ENCODE measurements around the gene FBRSL1.

FBRSL1 gene

DNA sequence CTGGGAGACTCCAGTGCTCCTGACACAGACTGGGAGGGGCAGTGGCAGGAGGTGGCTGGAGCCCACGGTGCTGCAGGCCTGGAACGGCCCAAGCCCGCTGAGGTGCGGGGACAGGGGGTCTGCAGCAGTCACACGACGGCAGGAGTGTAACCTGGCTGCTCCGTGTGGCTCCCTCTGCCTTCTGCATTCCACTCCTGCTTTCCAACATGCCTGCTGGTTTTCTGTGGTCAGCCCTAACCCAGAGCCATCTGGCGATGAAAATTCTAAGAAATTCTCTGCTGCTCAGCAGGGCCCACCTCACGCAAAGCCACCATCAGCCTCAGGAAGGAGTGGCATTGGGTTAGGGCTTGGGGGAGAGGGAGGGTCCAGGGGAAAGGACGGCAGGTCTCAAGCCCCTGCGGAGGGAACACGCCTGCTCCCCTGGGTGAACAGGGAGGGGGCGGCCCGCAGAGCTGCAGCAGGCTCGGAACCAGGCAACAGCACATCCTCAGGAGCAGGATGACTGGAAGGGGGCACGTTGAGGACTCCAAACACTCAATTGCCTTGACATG, 5.0 kb upstream of the FBRSL1 start:
- no peak for DNase-seq

DNA sequence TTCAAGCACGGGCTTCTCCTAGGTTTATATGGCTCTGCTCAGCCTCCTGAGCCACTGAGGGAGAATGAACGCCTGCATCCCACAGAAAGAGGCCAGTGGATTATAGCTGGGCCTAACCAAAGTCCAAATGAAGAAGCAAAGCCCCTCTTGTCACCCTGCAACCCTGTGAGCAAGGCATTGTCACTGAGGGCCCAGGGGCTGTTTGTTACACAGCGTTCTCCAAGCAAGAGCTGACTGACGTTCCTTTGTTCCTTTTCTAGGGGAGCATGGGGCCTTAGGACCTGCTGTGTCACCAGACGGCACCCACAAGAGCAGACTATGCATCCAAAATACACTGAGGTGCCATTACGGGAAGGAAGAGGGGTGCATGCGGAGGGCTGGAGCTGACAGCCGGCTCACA, 4.3 kb upstream of the FBRSL1 start:
- no peak for DNase-seq

DNA sequence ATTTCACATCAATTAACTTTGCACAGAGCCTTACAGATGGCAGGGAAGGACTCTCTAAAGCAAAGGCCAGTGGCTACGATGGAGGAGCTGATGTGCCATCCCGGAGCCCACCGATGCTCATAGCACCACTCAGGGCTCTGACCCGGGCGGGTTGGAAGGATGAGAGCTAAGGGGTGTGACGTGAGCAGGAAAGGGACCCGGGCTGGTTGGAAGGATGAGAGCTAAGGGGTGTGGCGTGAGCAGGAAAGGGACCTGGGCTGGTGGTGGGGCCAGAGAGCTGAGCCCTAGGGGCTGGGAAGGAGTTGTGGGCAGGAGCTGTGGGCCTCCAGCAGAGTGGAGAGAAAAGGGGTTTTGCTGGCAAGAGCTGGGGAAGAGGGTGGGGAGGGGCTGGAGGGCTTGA, 3.8 kb upstream of the FBRSL1 start:
- no peak for DNase-seq

DNA sequence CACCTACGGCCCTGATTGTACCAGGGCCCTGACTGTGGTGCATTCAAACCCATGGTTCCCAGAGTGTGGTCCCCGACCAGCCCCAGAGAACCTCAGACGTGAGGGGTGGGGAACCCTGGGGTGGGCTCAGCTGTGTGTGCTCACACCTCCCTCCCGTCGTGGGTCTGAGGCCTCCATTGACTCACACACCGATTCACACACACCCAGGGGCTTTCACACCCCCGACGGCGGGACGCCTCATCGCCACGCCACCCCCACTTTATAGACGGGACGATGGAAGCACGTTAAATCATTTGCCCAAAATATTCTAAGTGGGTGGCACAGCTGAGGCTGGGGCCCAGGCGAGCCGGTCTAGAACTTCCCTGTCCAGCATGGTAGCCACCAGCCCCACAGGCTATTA, 3.4 kb upstream of the FBRSL1 start:
- no peak for DNase-seq

DNA sequence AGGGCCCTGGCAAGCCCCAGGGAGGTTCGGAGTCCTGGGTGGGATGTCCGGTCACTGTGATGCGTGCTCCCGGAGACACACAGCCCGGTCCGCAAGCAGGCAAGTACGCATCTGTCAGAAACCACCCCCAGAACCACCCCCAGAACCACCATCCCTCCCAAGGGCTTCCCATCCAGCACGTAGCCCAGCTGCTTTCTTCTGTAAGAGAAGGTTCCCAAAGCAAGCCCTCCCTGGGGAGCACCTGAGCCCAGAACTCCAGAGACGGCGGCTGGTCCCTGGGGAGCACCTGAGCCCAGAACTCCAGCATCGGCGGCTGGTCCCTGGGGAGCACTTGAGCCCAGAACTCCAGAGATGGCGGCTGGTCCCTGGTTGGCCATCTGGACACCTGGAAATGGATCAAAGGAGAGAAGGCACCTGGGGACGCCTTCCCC, 2.6 kb upstream of the FBRSL1 start:
- DNase-seq = no peak

DNA sequence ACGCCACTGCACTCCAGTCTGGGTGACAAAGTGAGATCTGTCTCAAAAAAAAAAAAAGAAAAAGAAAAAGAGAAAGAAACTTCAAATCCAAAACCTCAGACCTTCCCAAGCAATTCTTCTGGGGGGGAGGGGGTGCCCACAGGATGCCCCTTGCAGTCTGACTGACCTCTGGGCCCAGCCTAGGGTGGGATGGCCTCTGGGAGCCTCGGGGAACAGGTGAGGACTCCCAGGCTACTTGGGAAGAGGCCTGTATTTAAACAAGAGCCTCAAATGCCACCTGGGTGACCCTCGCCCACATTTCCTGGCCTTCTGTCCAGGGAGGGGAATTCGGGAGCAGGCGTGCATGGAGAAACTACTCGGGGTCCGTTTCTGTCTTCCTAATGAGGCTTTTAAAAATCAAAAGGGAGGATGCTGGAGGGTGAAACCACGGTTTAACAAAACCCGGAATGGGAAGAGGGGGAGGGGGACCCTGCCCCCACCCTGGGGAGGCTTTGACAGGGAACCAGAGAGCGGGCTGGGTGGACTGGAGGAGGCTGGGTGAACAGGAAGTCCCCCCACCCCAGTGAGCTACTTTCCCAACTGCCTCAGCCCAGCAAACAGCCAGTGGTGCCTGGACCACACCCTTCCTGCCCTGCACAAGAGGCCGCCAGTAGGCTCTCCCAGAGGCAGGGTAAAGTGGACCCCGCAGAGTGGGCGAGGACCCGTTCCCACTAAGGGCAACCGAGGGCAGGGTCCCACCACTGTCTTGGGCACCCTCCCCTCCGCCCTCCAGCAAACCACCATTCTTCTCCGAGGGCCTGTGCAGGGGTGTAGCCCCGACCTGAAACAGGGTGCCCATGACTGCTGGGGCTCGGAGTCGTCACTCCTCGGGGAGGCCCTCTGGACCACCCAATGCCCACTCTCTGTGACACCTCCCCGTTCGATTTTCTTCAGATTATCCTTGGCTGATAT, 1.5 kb upstream of the FBRSL1 start:
- DNase-seq = peak in 1 of 4 experiments; percentile 32

DNA sequence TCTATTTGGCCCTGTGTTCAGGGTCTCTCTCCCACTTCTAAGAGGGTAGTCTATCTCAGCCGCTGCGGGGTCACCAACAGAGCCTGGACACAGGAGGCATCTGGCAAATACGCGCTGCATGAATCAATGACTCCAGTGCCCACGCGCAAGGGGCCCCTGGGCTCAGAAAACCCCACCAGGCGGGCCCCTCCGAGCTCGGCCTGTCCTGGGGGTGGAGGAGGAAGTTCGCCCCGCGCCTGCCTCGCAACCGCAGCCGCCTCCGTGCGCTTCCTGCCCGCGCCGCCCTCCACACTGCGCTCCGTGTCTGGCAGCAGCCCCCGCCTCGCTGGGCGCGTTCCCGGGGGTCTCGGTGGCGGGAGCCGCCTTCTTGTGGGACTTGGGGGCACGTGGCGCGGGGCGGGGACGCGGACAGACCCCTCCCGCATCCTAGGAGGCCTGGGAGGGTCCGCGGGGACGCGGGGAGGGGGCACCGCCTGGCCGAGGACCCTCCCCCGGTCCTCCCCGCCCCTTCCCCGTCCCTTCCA, 811 bp upstream of the FBRSL1 start:
- peak in 3 of 4 experiments; percentile 28 to 43 (median 39) for DNase-seq

DNA sequence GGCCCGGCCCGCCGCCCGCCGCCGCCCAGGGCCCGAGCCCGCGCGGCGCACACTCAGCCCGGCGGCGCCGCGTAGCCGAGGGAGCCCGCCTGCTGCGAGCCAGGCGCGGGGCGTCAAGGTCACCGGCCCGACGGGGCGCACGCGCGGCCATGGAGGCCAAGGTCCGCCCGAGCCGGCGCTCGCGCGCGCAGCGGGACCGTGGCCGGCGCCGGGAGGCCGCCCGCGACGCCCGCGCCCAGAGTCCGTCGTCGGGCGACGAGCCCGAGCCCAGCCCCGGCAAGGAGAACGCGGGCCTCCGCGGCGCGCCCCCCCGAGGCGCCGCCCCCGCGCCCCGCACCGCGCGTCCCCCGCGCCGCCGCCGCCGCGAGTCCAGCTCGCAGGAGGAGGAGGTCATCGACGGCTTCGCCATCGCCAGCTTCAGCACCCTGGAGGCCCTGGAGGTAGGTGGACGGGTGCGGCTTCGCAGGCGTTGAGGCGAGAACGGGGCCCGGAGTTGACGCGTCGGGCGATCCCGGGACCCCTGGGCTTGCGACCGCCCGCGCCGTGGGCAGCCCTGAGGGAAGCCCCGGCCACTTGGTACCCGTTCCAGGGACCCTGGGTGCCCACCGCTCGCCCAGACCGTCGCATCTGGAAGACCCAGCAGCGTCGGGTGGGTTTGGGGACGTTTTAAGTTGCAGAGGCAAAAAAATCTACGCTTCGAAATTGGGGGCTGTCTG, 629 bp downstream of the FBRSL1 start:
- no peak for DNase-seq

DNA sequence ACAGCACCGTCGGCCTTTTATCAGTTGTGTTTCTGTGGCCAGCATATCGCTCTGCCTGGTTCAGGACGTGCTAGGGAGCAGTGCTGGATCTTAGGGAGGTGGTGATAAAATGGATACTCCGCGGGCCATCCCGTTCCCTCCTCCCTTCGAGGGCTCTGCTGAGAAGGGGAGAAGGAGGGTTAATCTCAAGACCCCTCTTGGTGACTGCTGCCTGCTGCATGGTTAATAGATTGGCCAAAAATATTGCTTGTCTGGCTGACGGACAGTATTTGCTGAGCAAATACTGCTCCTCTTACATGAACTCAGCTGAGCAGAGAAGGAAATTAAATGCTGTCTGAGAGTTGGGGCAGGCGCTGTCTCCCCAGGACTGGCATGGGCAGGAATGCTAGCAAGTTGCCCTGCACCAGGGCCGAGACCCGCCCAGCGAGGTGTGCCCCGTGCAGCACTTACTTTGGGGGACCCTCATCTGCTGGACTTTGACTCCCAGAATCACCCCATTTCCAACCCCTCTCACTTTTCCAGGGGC, 1.2 kb downstream of the FBRSL1 start:
- DNase-seq = no peak

DNA sequence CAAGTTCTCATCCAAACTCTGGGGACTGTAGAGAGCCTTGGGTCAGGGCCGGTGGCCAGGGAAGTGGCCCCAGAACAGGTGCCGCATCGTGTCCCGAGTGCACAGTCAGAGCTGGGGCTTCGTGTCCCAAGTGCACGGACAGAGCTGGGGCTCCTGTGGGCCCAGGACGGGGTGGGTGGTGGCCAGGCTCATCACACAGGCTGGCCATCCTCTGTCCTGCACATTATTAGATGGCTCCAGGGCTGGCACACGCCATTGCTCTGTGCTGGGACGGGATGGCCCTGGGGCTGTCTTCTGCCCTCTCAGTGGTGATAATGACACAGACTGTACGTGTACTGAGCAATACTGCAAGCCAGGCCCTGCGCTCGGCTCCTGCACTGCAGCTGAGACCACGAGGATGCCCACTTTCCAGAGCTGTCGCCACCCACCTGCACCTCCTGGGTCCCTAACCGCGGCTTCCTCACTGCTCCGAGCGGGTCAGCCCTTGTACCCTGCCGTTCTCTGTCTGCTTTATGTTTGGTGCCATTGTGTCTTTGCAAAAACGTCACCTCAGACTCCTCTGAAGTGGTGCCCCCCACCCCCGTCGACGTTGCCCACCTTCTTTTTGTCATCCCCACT, 1.9 kb downstream of the FBRSL1 start:
- no peak for DNase-seq

DNA sequence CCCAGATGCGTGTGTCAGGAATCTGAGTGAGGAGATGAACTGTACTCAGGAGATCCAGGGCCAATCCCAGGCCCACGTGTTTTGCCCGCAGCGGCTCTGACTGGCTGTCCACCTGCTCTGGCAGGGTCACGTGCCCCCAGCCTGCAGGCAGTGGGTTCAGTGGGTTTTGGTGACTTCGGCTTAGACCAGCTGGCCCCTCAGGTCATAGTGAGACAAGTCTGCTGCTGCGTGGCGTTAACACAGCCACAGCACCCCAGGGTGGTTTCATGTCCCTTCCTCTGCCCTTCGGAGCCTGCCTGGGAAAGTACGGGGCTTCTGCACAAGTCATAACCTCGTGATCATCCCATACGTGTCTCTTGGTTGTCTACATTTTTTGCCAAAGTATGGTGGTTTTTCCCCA, 2.6 kb downstream of the FBRSL1 start:
- no peak for DNase-seq

DNA sequence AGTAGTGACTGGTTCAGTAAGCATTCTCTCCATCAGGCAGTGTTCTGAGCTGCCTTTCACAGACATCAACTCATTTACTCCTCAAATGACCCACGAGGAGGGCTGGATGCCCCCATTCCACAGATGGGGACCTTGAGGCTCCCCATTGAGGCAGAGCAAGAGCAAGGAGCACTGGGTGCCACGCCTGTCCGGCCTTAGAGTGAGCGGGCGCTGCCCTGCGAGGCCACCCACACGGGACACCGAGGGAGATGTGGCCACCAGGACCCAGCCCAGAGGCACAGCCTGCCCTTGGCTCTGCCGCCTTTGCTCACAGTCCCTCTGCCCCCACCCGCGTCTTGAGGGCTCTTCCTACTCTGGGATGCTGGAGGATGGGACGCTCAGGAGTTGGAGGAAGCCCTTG, 3.0 kb downstream of the FBRSL1 start:
- no peak for DNase-seq

DNA sequence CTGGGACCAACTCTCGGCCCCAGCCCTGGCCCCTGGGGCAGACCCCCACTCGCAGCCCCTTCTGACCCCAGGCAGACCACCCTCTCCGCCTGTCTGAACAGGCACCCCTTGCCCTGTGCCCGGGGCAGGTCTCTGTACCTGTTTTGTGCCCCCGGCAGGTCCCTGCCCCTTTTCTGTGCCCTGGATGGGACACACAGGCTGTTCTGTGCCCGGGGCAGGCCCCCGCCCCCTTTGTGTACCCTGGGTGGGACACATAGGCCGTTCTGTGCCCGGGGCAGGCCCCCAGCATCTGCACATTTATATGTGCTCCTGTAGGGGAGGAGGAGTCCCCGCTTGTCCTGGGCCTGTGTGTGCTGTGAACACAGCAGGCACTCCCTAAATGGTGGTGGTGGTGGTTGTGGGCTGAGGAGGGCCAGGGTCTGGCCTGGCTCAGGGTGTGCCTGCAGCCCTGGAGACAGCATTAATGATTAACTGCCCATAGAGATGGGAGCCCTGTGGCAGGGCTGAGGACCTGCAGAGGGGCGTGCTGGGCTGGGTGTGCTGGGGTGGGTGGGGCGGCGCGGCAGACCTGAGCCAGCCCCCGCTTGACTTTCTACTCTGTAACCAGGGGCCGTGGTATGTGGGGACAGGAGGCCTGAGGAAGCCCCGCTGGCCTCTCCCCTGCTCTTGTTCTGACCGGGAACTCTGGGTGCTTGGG, 3.7 kb downstream of the FBRSL1 start:
- DNase-seq = no peak

DNA sequence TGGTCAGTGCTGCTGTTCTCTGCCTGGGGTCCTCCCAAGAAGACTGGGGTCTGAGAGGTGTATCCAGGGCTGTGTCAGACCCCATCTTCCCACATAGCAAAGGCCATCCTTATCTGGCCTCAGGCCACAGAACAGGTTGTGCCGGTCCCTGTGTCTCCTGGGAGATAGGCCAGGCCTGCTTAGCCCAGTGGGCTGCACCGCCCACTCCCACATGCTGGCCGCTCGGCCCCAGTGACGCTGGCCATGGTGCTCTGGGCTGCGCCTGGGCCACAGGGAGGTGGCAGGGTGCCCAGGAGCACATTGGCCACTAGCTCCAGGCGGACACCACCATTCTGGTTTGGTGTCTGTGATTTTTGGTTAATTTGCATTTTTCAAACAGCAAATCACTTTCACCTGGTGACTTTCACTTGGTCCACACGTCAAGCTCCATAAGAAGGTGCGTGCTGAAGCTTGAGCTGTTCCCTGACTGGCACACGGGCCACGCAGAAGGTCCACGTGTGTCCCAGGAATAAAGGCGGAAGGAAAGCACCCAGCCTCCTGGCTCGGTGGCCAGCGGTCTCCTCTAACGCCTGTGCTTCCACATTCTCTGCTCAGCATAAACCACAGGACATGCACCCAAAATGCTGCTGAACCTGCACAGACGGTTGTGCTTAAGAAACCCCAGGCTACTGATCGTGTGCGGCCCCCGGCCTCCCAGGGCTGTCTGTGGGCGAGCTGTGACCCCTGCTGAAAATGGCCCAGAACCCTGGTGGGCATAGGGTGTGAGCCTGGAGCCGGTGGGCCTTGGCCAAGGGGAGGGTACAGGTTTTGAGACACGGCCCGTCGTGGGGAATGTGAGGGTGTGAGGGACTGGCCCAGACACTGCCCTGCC, 4.6 kb downstream of the FBRSL1 start:
- DNase-seq = no peak

DNA sequence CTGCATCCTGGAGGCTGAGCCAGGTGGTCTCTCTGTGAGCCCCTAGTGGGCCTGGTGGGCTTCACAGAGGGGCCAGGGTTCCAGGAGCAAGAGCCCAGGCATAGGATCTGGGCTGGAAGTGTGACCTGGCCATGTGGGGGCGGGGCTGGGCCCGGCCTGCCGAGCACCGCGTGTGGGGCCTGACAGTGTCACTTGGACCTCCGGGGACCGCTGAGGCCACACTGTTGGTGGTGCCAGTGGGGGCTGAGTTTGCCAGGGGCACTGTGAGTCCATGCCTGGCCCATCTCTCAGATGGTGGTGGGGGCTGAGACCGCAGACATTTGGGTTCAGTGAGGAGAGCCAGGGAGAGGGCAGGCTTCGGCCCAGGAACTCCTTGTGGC, 5.2 kb downstream of the FBRSL1 start:
- DNase-seq = no peak

DNA sequence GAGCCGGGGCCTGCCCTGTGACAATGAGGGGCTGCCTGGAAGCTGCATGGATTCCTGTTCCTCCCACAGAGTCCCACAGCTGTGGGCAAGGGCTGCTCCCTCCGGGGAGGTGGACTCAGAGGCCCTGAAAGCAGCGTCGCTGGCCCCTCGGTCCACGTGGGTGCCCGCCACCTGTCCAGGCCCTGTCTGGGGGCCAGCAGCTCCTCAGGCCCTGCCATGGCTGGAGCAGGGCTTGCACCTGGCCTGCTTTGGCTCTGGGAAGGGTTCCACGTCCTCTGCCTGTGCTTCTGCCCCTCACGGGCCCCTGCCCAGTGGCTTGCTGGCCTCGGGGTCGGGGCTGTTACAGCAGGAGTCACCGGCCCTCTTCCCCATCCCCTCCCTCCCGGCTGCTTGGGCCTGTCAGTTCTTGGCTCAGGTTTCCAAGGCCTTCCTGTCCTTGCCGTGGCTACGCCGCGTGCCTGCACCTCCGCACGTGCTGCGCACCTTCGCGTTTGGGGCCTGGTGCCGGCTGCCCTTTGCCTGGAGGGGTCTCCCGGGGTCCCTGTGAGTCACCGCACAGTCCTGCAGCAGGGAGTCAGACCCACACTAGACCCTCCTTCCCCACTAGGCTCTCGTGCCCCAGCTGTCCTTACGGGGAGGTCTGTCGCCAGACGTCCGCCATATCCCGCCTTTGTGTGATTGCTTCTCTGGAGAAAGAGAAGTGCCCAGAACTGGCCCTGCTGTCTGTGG, 5.8 kb downstream of the FBRSL1 start:
- DNase-seq = no peak

DNA sequence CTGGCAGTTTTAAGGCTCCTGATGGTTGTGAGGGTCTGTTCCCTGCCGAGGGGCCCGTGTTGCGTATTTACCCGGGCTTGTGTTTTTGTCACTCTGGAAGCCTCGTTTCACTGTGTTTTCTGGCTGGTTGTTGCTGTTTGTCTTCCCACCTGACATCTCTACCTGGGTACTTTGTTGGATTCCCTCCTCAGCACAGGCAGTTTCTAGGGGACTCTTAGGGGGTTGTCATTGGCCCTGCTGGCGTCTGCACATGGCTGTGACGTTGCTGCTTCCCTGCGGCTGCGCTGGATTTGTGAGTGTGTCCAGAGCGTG, 6.4 kb downstream of the FBRSL1 start:
- DNase-seq = no peak

DNA sequence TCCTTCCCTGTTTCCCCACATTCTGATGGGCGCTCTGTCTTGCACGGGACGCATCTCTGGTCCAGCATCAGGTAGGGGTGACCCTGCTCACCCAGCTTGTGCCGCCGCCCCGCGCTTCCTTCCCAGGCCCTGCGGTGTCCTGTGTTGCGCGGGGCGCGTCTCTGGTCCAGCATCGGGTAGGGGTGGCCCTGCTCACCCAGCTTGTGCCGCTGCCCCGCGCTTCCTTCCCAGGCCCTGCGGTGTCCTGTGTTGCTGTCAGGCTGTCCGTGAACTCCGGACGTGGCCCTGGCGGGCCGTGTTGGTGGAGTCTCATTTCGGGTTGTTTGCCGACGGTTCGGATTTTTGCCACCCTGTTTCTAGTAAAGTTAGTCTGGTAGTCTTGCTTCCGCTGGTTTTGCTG, 6.8 kb downstream of the FBRSL1 start:
- DNase-seq = no peak

DNA sequence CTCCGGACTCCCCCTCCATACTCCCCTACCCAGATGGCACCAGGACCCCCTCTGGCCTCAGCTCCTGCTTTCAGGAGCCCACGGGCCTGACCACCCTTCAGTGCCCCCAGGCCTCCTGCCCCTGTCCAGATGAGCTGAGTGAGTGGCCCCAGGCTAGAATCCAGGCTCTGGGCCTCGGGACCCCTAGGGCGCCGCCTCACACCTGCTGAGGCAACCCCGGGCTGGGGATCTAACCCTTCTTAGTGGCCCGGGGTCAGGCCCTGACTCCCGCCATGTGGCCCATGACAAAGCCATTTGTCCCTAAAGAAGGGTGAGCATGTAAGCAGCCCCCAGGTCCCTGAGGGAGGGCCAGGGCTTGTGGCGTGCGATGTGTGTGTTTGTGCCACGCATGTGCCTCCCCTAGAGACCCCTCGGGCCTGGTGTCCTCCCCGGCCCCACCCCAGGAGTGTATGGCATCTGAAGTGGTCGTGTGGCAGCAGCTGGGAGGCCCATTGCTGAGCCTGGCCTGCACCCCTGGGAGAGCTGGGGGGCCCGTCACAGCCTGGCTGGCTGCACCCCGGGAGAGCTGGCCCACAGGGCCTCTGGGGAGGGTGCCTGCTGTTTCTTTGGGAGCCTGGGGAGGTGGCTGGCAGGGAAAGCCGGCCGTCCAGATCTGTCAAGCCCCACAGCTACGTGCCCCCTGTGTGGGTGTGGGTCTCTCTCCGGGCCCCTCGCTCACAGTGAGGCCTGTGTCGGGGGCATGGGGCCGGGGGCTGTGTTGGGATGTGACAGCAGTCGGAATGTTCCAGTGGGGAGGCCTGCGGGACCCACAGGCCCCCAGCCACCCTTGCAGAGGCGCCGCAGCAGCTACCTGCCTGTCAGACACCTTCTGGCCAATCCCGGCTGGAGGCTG, 7.8 kb downstream of the FBRSL1 start:
- no peak for DNase-seq

DNA sequence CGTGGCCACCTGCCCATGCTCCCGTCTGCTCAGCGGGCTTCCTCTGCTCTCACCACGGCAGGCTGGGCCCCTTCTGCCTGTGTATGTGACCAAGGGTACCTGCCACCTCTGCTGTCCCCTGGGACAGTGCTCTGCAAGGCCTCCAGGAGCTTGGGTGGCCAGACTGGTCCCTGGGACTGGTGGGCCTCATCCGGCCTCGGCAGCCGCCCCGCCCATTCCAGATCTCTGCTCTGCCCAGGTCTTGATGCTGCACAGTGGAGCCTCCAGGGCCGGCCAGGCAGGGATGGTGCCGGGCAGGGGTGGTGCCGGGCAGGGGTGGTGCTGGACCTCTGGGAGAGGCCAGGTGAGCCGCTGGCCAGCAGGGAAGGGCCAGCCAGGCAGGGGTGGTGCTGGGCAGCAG, 9.0 kb downstream of the FBRSL1 start:
- DNase-seq = no peak
